CD4-positive, alpha-beta T cell treated with Interleukin-21 for 1 hour (primary cell): ENCODE measurements around the gene TAC4.
A peak's percentile ranks its signal among the peaks of the same experiment; 100 is the strongest.
"Not testable (repeated sequence)": the region's sequence is repeated elsewhere in the genome, so short reads cannot be mapped to it uniquely, and the experiment has no call there.

Experiments
- DNase-seq: peaks from one replicate; pipeline ENCODE4 v3.0.0-alpha.2; 2020

The TAC4 gene

DNA sequence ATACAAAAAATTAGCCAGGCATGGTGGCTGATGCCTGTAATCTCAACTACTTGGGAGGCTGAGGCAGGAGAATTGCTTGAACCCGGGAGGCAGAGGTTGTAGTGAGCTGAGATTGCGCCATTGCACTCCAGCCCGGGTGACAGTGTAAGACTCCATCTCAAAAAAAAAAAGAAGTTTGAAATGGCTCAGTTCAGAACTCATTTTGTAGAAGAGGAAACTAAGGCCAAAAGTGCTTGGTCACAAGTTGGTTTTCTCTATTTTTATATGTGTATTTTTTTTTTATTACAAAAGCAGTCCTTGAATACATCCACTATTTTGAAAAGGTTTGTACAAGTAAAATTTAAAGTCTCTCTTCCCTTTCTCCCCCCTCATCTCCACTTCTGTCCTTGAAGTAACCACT lies 5.5 kb downstream of the TAC4 start:
- no peak for DNase-seq

DNA sequence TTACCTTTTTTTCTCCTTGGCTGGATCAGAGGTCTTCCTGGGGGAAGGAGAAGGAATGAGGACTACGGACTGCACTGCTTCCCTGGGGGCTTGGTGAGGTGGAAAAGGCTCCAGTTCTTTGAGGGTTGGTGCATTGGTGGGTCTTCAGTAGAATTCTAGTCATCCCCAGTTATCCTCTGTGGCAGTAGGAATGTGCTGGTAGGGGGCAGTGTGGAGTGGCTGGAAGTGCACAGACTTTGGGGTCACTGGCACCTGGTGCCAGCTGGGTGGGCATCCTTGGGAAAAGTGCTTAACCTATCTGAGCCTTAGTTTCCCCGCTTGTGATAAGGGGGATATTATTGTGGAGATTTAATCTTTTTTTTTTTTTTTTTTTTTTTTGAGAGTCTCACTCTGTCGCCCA lies 6.3 kb downstream of the TAC4 start:
- no peak for DNase-seq

DNA sequence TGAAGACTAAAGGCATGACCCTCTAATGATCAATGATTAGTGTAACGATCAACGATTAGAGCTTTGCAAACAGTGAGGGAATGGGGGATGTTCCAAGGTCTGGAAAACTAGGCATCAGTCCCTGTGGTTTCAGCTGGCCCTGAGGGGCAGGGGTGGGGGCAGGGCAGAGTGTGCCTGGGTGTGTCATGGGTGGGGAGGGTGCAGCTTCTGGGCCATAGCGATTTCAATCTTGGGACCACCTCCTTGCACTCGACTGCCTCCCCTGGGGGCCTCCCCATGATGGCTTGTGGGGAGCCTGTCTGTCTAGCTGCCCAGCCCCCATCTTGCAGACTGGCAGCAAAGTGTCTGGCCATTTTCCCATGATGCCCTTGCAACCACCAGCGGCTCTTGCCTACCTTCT lies 8.4 kb downstream of the TAC4 start:
- no peak for DNase-seq

DNA sequence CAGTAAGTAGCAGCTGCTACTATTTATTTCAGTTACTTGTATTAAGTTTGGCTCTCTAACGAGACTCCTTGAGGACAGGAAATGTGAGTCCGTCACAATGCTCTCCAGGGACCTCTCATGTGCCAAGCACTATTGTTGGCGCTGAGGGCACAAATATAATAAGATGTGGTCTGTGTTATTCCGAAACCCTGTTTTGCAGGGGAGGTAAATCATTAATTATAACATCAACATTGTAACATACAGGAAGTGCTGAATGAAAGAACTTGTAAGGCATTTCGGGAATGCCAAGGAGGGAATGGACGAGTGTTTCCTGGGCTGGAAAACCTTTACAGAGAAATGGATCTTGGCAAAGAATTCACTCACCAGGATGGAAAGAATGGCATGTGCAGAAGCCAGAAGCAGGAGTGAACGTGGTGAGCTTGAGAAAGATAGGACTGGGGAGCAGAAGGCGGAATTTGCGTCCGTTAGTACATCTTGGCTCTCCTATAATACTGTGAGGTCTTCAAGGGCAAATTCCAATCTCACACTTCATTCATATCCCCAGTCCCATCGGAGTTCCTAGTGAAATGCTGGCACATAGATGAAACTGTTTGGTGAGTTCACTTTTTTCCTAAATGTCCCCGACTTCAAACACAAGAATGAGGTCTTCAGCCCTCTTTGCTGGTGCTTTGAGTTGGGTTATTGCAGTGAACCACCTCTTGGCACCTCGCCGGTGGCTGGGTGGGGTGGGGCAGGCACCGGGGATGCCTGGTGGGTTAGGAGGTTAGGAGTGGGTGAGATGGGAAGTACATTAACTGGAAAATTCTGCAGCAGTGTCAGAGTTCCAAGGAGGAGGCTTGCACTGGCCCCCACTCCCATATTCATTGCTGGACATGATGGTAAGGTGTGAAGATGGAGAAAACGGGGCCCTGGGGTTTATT lies 11.5 kb downstream of the TAC4 start:
- no peak for DNase-seq

DNA sequence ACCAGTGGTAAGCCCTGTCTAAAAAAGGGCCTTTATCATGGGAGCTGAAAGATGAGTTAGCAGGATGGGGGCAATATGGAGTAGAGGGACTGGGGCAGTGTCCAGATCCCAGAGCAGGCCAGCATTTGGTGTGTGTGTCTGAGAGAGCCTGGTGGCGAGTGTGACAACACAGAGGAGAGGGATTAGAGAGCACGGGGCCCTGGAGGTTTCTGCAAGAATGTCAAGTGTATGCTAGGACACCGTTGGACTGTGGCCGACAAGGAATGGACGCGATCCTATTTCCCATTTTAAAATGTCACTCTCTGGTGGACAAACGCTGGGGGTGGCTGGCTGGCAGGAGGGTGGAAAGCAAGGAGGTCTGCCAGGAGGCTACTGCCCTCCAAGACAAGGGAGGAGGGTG lies 12.4 kb downstream of the TAC4 start:
- no peak for DNase-seq

DNA sequence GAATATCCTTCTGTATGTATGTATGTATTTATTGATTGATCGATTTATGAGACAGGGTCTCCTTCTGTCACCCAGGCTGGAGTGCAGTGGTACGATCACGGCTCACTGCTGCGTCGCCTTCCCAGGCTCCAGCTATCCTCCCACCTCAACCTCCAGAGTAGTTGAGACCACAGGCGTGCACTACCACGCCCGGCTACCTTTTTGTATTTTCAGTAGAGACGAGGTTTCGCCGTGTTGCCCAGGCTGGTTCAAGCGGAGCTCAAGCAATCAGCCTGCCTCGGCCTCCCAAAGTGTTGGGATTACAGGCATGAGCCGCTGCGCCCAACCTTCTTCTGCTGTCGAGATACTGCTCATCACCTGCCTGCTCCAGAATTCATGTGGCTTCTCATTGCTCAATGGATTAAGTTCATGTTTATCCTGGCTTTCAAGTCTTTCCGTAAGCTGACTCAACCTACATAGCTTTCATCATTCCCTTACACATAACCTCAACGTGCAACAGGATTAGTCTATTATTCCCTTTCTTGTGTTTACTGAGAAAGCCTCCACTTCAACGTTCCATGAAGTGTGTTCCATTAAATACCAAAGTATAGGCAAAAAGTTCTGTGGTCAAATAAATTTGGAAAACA lies 13.6 kb downstream of the TAC4 start:
- no peak for DNase-seq

DNA sequence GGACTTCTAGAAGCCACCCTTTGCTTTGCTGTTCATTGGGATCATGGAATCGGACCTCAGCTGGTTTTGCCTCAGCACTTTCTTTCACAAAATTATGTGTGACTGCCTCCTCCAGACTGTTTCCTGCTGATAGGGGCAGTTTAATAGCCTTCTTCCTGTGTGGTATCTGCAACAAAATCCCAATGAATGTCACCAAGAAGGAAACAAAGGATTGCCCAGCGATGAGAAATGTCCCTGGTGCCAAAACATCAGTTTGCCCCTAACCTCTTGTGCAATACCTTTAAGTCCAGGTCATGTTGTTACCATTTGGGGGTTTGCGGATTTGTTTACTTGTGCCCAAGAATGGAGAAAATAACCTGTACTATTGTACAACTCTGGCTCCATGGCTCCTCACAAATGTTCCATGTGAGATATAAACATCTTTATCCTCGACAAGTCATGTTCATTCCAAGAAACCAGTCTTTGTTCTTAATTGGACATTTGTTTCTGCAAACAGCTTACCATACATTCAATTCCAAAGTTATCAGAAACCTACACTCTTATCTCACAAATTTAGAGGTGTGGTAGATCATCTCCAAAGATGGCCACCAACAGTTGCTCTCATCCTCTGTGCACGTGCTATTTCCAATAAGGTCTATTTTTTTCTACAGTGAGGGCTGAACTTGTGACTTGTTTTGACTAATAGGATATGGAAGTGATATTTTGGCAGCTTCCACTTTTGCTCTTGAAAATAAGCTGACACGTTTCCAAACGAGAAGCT lies 14.8 kb downstream of the TAC4 start:
- DNase-seq, result no peak

DNA sequence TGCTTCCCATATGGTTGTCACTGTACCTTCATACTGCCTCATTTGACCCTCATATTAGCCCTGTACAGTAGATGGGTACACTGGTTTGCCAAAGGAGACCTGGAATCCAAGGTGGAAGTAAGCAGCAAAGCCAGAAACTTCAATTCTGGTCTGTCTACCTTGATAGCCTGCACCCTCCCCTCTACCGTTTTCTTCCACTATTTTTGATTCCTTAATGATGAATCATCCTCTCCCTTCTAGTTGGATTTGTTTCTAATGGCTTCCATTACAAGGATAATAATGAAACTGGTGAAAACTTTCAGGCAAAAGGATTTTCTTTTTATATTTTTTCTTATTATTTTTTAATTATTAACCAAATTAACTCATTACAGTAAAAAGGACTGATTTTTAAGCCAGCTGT lies 17.3 kb downstream of the TAC4 start:
- no peak for DNase-seq

DNA sequence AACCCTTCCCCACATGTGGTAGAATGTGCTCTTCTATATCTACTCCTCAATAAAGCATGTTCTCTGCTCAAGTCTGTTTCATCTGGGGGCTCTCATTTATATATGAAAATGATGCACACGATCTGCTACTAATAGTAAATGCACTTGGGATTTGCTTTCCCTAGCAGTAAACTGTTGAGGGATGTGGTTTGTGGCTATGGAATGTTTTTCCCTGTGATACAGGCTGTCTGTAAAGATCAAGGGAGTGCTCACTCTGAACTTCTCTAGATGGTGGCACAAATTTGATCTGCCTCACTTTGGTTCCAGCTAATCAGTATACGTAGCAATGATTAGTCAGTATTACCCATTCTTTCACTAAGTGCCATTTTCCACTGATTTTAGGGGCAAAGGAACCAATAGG lies 18.8 kb downstream of the TAC4 start:
- DNase-seq, result no peak

DNA sequence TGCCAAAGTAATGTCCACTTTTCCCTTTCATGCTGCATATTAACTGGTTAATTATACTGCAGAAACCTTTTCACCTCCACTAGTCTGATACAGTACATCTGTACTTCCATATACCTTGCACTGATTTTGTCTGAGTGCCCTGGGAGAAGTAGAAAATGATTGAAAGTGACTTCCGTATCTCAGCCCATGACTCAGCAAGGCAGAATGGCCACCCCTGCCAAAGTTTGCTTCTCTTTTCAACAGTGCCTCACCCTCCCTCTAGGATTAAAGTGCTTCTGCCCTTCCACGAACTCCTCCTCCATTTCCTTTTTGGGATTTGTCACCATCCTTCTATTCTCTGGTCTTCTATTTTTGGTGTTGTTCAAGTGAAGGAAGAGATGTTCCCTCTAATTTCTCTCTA lies 19.5 kb downstream of the TAC4 start:
- not testable (repeated sequence) for DNase-seq

DNA sequence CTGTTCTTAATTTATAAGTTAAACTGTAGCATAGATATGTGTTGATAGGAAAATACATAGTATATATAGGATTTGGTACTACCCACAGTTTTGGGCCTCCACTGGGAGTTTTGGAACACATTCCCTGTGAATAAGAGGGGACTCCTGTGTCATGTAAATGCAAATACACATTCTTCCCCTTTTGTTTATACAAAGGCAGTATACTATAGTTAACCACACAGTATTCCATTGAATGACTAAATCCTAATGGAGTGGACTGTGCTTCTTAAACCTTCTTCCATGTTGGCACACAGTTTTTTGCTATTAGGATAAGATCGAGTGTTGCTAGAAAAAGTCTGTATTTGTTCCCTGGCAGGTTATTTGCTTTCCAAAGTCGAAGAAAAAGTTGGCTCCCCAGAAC lies 22.2 kb downstream of the TAC4 start:
- DNase-seq, result no peak

DNA sequence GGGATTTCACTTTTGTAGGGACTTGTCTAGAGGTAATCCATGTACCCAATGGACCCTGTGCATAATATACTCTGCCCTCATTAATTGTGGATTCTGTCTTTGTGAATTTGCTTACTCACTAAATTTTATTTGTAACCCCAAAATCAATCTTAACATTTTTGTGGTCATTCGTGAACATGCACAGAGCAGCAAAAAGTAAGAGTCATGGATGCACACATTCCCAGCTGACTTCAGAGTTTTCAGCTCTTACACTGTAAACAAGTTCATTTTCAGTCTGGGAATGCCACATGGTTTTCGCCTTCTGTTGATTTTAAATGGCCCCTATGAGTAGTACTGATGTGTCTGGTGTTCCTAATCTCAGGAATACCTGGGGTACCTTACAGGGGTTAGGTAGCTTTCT lies 24.3 kb downstream of the TAC4 start:
- DNase-seq, result no peak

DNA sequence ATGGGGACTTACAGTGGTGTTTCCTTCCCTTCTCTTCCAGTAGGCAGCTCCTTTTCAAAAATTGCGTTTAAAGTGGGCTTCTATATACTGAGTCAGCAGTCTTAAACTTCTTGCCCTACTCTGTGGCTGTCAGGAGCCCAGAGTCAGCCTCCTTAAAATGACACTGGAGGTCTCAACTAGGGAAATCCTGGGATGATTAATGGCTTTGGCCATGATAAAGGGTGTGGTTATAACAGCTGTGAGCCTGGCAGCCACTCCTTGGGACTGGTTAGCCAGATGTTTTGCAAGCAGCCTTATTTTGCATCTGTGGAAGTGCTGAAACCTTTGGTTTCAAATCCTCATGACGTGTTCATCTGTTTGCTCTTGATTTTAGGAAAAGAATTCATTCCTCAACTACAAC lies 25.0 kb downstream of the TAC4 start:
- no peak for DNase-seq

DNA sequence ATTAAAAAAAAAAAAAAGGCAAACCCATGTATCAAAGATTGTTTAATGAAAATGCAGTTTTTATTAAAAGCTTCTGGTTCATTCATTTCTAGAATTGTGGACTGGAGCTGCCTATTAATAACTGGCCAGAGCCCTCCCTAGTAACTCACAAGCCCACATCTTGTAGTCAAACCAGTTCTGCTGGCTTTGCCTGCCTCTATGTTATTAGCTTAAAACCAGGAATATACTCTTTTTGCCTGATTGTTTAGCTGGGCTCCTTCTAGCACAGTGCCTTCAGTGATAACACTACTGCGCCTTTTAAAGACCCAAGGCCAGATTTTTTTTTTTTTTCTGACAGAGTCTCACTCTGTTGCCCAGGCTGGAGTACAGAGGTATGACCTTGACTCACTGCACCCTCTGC lies 26.0 kb downstream of the TAC4 start:
- DNase-seq, result no peak

DNA sequence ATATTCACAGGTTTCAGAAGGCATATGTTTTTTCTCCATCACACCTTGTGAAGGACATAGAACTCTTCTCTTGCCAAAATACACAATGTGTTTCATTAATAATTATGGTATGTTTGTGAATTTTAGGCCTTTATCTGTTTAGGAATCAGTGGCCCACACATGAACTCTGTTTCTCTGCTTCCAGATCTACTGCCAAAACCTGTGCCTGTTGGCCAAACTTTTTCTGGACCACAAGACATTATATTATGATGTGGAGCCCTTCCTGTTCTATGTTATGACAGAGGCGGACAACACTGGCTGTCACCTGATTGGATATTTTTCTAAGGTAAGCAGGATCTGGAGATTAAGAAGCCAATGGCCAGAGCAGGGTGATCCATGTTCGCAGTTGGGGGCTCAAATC lies 26.4 kb downstream of the TAC4 start:
- DNase-seq, result no peak

DNA sequence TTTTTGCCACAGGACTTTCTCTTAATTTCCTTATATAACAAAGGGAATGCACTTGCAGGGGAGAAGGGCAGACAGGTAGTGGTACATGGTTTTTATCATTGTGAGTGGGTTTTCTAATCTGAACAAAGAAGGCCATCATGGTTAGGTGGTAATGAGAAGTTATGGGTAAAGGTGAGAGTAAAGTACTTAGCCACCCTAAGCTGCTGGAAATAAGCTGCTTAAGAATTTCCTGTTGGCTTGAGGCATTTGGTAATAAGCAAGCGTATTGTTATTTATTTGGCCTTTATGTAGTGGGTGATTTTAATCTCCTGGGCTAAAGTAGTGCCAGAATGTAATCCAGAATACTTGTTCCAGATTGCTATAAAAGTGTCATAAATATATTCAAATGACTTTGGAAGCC lies 27.1 kb downstream of the TAC4 start:
- peak; percentile 4 for DNase-seq

DNA sequence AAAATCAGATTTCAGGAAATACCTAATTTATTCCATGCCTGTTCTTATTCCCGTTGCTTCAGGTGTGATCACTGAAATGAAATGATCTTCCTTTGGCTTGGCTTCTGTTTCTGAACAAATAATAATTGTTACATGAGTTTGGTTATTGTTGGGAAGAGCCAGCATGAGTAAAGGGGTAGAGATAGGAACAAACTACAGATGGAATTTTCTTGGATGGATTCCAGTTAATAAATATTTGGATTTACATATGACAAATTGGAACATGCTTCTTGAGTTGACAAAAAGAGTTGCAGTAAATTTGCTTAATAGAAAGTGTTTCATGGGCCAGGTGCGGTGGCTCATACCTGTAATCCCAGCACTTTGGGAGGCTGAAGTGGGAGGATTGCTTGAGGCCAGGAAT lies 28.2 kb downstream of the TAC4 start:
- no peak for DNase-seq

DNA sequence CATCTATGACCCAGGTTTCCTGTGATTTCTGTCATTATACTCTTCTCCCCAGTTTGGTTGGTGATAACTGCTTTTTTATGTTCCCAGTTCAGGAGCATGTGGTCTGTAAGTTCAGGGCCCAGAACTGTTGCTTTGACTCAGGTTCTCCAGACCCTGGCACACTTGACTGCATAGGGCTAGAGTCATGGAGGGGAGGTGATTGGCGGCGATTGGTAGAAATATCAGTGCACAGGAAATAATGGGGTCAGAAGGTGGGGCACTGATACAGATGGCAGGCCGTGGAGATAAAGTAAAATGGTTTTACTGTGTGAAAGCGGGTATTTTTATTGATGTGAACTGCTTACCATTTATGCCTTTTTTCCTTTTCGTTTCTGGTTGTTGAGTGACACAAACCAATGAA lies 28.7 kb downstream of the TAC4 start:
- peak; percentile 9 for DNase-seq

DNA sequence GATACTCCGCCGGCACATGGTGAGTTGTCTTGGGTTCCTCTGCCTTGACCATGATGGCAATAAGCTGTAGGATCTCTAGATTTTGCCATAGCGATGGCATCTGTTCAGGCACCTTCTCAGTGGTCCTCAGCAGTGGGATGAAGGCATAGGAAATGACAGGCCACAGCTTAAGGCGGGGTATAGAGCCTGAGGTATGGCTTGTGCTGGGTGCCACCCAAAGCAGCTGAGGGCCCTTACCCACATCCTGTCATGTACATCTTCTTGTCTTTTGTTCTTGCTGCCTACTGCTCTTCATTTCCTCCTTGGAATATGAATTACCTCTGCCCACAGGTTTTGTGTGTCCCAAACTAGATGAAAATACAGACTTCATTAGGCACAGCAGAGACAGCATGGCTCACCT lies 29.9 kb downstream of the TAC4 start:
- DNase-seq, result peak; percentile 73

DNA sequence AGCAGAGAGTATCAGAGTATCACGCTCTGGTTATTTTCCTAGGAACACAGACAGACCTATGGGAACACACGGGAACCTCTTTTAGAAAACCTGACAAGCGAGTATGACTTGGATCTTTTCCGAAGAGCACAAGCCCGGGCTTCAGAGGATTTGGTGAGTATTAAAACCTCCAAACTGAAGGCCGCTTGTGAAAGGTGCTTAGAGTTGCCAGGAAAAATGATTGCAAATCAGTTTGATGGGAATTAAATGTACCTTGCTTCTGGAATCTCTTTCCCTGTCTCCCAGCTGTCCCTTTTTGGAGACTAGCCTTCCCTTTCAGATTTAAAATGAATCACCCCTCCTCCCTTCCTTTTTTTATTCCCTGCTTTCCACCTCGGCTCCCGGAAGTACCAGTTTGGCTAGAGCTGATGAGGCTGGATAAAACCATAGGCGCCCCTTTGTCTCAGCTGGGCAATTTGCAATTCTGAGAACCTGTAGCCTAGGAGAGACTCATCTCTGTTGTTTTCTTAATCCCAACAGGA lies 32.0 kb downstream of the TAC4 start:
- DNase-seq, result no peak

DNA sequence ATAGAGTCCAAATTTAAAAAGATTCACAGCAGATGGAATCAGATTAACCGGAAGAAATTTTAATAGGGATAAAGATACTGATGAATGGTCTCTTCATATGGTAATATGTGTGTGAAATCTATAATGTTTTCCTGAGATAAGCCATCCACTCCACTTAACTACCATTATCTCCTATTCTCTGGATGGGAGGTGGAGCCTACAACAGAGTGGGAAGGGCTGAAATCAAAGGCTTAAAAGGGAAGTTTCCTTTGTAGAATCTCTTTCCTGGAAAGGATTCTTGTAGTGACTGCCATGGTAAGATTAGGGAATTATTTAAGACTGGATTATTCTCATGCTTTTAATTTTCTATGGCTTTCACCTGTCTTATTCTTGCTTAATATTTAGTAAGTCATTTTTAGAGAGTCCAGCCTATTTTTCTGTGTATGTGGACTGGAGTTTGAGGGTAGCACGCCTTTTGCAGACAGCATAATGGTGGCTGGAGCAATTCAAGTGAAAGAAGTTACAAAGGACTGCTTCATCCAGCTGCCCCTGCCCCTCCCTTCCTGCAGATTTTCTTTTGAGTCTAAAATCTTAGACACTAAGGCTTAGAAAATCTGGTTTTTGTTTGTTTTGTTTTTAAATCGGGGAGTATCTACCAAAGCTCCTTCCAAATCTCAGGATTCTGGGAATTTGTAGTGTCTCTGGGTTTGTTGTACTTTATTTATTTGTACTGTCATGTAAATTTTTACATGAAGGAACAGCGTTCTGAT lies 32.9 kb downstream of the TAC4 start:
- no peak for DNase-seq

DNA sequence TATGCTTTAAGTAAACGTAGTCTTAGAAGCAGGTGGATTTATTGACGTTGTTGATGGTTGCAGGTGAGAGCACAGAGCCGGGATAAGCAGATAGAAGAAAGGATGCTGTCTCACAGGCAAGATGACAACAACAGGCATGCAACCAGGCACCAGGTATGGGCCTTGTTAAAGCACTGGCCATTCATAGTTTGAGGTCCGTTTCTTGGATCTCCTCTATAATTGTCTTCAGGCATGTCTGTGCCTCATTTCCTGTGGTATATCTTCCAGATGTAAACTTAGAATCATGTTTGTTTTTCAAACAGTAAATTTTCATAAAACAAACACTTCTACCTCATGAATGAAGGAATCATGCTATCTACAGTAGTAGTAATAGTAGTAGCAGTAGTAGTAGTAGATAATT lies 38.8 kb downstream of the TAC4 start:
- DNase-seq, result no peak

DNA sequence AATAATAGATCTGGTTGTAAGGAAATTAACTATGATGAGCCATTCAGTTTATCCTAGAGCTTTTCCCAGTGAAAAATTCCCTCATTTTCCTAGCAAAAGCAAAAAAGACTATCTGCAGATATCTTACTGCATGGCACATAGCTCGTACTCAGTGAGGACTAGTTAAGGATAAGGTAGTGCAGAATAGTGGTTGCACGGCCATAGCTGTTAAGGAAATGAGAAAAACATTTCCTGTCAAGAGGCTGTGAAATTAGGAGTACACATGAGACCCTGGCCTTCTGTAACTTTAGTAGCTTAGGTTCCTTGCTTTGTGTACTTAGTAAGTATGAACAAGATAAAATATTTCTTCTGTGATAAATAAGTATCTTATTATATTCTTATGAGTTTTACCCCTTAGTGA lies 49.1 kb downstream of the TAC4 start:
- DNase-seq, result no peak
